Spleen (tissue), 7 donors: ENCODE data around the gene ARID5A.

ENCODE experiments used
- POLR2AphosphoS5 ChIP-seq, 3 donors: sonication (generic); formaldehyde crosslinking; IDR thresholded peaks; one replicate each; pipeline ENCODE4 v1.5.1; 2017; ENCODE audit warnings: antibody characterized with exemption in 3 of 3
- TF ChIP-seq, protein P1 (sequence below), 11 experiments: fragments of 200-600 bp in 7 of 11; fragments of 450-650 bp in 4 of 11; sonication (generic) in 4 of 11; IDR thresholded peaks in 8 of 11; conservative IDR thresholded peaks in 3 of 11; 1 replicate in 7 of 11; 2 replicates in 4 of 11; pipeline versions ENCODE4 v1.4.0 to v1.8.0; 2016 to 2021; ENCODE audit warnings: antibody characterized with exemption in 11 of 11, inconsistent platforms in 4 of 11, mild to moderate bottlenecking in 1 of 11
- donor health status: DM: no; HTN: no; CAD: no; lungs with moderate emphysema.
- donor health status: DM: no; HTN: no; CAD: no.
- donor health status: DM: no; HTN: no; CAD: no.

DNA sequence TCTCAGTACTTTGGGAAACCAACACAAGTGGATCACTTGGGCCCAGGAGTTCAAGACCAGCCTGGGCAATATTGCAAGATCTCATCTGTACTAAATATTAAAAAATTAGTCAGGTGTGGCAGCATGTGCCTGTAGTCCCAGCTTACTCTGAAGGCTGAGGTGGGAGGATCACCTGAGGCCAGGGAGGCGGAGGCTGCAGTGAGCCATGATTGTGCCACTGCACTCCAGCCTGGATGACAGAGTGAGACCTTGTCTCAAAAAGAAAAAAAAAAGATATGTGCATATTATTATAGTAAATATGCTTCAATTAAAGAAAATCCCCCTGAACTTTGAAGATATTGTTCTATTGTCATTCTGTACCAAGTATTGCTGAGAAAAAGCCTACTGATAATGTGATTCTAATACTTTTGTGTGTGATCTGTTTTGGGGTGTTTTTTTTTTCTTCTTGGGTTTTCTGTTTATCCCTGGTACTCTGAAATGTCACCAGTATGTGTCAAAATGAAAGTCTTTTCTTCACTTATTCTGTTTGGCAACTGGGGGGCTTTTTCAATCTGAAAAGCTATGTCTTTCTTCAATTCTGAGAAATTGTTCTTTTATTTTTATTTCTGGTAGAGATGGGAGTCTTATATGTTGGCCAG is 44.6 kb upstream of the ARID5A start:
- TF ChIP-seq, protein P1, sequence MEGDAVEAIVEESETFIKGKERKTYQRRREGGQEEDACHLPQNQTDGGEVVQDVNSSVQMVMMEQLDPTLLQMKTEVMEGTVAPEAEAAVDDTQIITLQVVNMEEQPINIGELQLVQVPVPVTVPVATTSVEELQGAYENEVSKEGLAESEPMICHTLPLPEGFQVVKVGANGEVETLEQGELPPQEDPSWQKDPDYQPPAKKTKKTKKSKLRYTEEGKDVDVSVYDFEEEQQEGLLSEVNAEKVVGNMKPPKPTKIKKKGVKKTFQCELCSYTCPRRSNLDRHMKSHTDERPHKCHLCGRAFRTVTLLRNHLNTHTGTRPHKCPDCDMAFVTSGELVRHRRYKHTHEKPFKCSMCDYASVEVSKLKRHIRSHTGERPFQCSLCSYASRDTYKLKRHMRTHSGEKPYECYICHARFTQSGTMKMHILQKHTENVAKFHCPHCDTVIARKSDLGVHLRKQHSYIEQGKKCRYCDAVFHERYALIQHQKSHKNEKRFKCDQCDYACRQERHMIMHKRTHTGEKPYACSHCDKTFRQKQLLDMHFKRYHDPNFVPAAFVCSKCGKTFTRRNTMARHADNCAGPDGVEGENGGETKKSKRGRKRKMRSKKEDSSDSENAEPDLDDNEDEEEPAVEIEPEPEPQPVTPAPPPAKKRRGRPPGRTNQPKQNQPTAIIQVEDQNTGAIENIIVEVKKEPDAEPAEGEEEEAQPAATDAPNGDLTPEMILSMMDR (IDR thresholded peaks at IDR 0.05 in 8 of 11, conservative IDR thresholded peaks at IDR 0.05 in 3 of 11), result no peak
- no peak for TF ChIP-seq POLR2AphosphoS5 (IDR thresholded peaks at IDR 0.05)
